Adrenal gland (tissue), 5 donors: ENCODE results near the gene PTPN14.

Experiments
- CTCF ChIP-seq, 6 experiments: fragments of 450-650 bp in 4 of 6; fragments of 200-600 bp in 2 of 6; sonication (generic) in 1 of 6; IDR thresholded peaks; 1 replicate in 5 of 6; 2 replicates in 1 of 6; pipeline versions ENCODE4 v1.5.1 to v1.8.0; 2016 to 2021; ENCODE audit warnings: antibody characterized with exemption in 6 of 6, mild to moderate bottlenecking in 2 of 6, moderate library complexity in 1 of 6
- POLR2A ChIP-seq, 2 donors: fragments of 450-650 bp; IDR thresholded peaks; one replicate each; pipeline ENCODE4 v1.6.1; 2017; ENCODE audit warnings: antibody characterized with exemption in 2 of 2, mild to moderate bottlenecking in 2 of 2, moderate library complexity in 1 of 2
- donor health status: DM: no; HTN: no; CAD: no.

- no peak for TF ChIP-seq CTCF (IDR thresholded peaks at IDR 0.05)
- no peak for TF ChIP-seq POLR2A (IDR thresholded peaks at IDR 0.05)
Measured at GRCh38 chr1:214321705-214322453, 229.5 kb downstream of the PTPN14 start.
